SK-N-SH (cell line): ENCODE data around the gene CDHR3. TPM values are rescaled to one million over a fixed set of nuclear protein-coding genes. Genes with fewer than 3 reads are reported as not detected.

Source experiments
- CTCF ChIA-PET: fragments of 300-600, 350-600 bp; formaldehyde crosslinking; extraction: SDS; loops from one replicate; lab custom pipeline; 2021; lab: Yijun Ruan, JAX
- POLR2A ChIA-PET: fragments of 350-600 bp; sonication (Branson Sonifier 250); formaldehyde crosslinking; extraction: SDS; loops from one replicate; lab custom pipeline; 2020; ENCODE audit warnings: antibody characterized with exemption, inconsistent platforms; lab: Yijun Ruan, JAX
- DNase-seq: peaks from one replicate; pipeline ENCODE4 v3.0.0; 2012
- H2AFZ ChIP-seq: fragments of 200-600 bp; sonication (generic); 2 replicates; pipeline ENCODE4 v1.8.1; 2016; ENCODE audit warnings: antibody characterized with exemption, mild to moderate bottlenecking, low read depth
- H3F3A ChIP-seq: fragments of 200-600 bp; sonication (generic); replicated peaks from 2 replicates; pipeline ENCODE3; 2016; ENCODE audit warnings: antibody characterized with exemption, mild to moderate bottlenecking; ENCODE audit not compliant: insufficient read depth
- H3K27ac ChIP-seq, 2 experiments: fragments of 200-500 bp in 1 of 2; fragments of 200-600 bp in 1 of 2; sonication (Bioruptor generic) in 1 of 2; sonication (generic), shearing (Covaris generic) in 1 of 2; 2 replicates each; pipeline versions ENCODE4 v1.5.1 to v1.6.1; 2014 to 2016; ENCODE audit warnings: low read depth in 2 of 2, inconsistent platforms in 1 of 2, low read length in 1 of 2, mild to moderate bottlenecking in 1 of 2, mixed read lengths in 1 of 2
- H3K27me3 ChIP-seq: fragments of 200-600 bp; sonication (generic), shearing (Covaris generic); 2 replicates; pipeline ENCODE4 v1.6.1; 2016; ENCODE audit warnings: mixed run types; ENCODE audit not compliant: insufficient read depth
- H3K36me3 ChIP-seq, 2 experiments: fragments of 200-500 bp in 1 of 2; fragments of 200-600 bp in 1 of 2; sonication (Bioruptor generic) in 1 of 2; sonication (generic) in 1 of 2; replicated peaks in 1 of 2; 2 replicates each; pipeline versions ENCODE3 to v1.5.1; 2014 to 2016; ENCODE audit warnings: low read length in 1 of 2, mild to moderate bottlenecking in 1 of 2; ENCODE audit not compliant: insufficient read depth in 2 of 2, control insufficient read depth in 1 of 2
- H3K4me1 ChIP-seq, 2 experiments: fragments of 200-500 bp in 1 of 2; fragments of 200-600 bp in 1 of 2; sonication (Bioruptor generic) in 1 of 2; sonication (generic), shearing (Covaris generic) in 1 of 2; 2 replicates each; pipeline versions ENCODE4 v1.5.1 to v1.6.1; 2014 to 2016; ENCODE audit warnings: low read depth in 1 of 2, low read length in 1 of 2, mixed run types in 1 of 2; ENCODE audit not compliant: insufficient read depth in 2 of 2, control insufficient read depth in 1 of 2
- H3K4me2 ChIP-seq: fragments of 200-600 bp; sonication (generic), shearing (Covaris generic); 2 replicates; pipeline ENCODE4 v1.6.1; 2017; ENCODE audit warnings: mixed run types
- H3K4me3 ChIP-seq, 2 experiments: fragments of 200-500 bp in 1 of 2; fragments of 200-600 bp in 1 of 2; sonication (Bioruptor generic) in 1 of 2; sonication (generic), shearing (Covaris generic) in 1 of 2; 2 replicates each; pipeline versions ENCODE4 v1.5.1 to v1.8.1; 2014 to 2016; ENCODE audit warnings: low read depth in 2 of 2, inconsistent platforms in 1 of 2, low read length in 1 of 2, mild to moderate bottlenecking in 1 of 2, mixed read lengths in 1 of 2, moderate library complexity in 1 of 2
- H3K79me2 ChIP-seq: fragments of 200-600 bp; sonication (generic); 2 replicates; pipeline ENCODE4 v1.8.1; 2017; ENCODE audit warnings: mild to moderate bottlenecking; ENCODE audit not compliant: insufficient read depth
- H3K9ac ChIP-seq: fragments of 200-600 bp; sonication (generic); 2 replicates; pipeline ENCODE4 v1.6.1; 2017; ENCODE audit warnings: mixed run types
- H3K9me2 ChIP-seq: fragments of 200-600 bp; sonication (generic); 2 replicates; pipeline ENCODE4 v1.6.1; 2017; ENCODE audit warnings: mixed run types
- H3K9me3 ChIP-seq: fragments of 200-600 bp; sonication (generic); 2 replicates; pipeline ENCODE4 v1.6.1; 2017; ENCODE audit warnings: mixed run types, mild to moderate bottlenecking, moderate library complexity
- H4K20me1 ChIP-seq: fragments of 200-600 bp; sonication (generic); 2 replicates; pipeline ENCODE4 v1.6.1; 2017; ENCODE audit warnings: mild to moderate bottlenecking, mixed run types; ENCODE audit not compliant: insufficient read depth
- FOSL2 ChIP-seq: IDR thresholded peaks from 2 replicates; pipeline ENCODE4 v1.4.0; 2012; ENCODE audit warnings: low read depth, mild to moderate bottlenecking, moderate library complexity, borderline replicate concordance
- FOXJ3 ChIP-seq: sonication (generic); formaldehyde crosslinking; IDR thresholded peaks from 2 replicates; pipeline ENCODE4 v1.5.1; 2020; ENCODE audit warnings: mild to moderate bottlenecking, missing genetic modification reagents
- GABPA ChIP-seq: IDR thresholded peaks from 2 replicates; pipeline ENCODE4 v1.4.0; 2012; ENCODE audit warnings: low read depth, mild to moderate bottlenecking
- GATA2 ChIP-seq: sonication (generic); formaldehyde crosslinking; IDR thresholded peaks from 2 replicates; pipeline ENCODE4 v1.5.0; 2020; ENCODE audit warnings: mild to moderate bottlenecking, missing genetic modification reagents
- MAX ChIP-seq: IDR thresholded peaks from 2 replicates; pipeline ENCODE4 v1.4.0; 2012; ENCODE audit warnings: low read depth
- MEF2A ChIP-seq: IDR thresholded peaks from 2 replicates; pipeline ENCODE4 v1.4.0; 2012; ENCODE audit warnings: low read depth, borderline replicate concordance
- NRF1 ChIP-seq: IDR thresholded peaks from 2 replicates; pipeline ENCODE4 v1.6.1; 2012; ENCODE audit warnings: low read depth, mild to moderate bottlenecking, low read length
- RAD21 ChIP-seq: IDR thresholded peaks from 2 replicates; pipeline ENCODE4 v1.6.1; 2012; ENCODE audit warnings: mild to moderate bottlenecking, low read length
- REST ChIP-seq: IDR thresholded peaks from 2 replicates; pipeline ENCODE4 v1.6.1; 2012; ENCODE audit warnings: mild to moderate bottlenecking, low read depth, low read length, moderate library complexity
- SIN3A ChIP-seq: IDR thresholded peaks from 2 replicates; pipeline ENCODE4 v1.6.1; 2012; ENCODE audit warnings: low read depth, mild to moderate bottlenecking, low read length, moderate library complexity, borderline replicate concordance
- SMC3 ChIP-seq: IDR thresholded peaks from 2 replicates; pipeline ENCODE4 v1.6.1; 2012; ENCODE audit warnings: low read depth, low read length, improper control_type of control experiment
- USF1 ChIP-seq: IDR thresholded peaks from 2 replicates; pipeline ENCODE4 v1.4.0; 2012; ENCODE audit warnings: low read depth, borderline replicate concordance
- USF2 ChIP-seq: fragments of 150-350 bp; IDR thresholded peaks from 2 replicates; pipeline ENCODE4 v1.6.1; 2017; ENCODE audit warnings: antibody characterized with exemption, low read length, low read depth, borderline replicate concordance
- ZBTB33 ChIP-seq: IDR thresholded peaks from 2 replicates; pipeline ENCODE4 v1.4.0; 2012; ENCODE audit warnings: low read depth, borderline replicate concordance
- WGBS: methylation state at CpG from one replicate; pipeline ENCODE4 v1.1.6; 2017; ENCODE audit warnings: low lambda C conversion rate; 5-methylcytosine and 5-hydroxymethylcytosine counted together
- polyA plus RNA-seq, 3 experiments: library from polyadenylated mRNA; depleted of rRNA; stranded (reverse); fragments of >200 nt; gene quantifications; 2 replicates each; pipeline ENCODE4 v1.2.3, GENCODE V29; 2012

CDHR3 gene
- polyA plus RNA-seq, 1 of the 3 experiments (the other 2 are of a cell fraction): 7.5 TPM

GRCh38 chr7:106010866-106011265, 47.8 kb downstream of the CDHR3 start:
- Histone ChIP-seq H3K9me3 (no peaks in the 10 kb centered on the region), H3K79me2 (no peaks in the 10 kb centered on the region), H3K36me3 (no peaks in the 10 kb centered on the region), H3K4me3 (no peak overlapping the region), H3K9ac (no peak overlapping the region), H3K27me3 (no peaks in the 10 kb centered on the region), H3K4me1 (peaks cover 8 to 30% of the 10 kb centered on the region in 2 experiments)
- ChIA-PET POLR2A (no interaction called here), CTCF (interaction anchor here (0.9 to 9.5 kb wide), 11 partner anchors 11 to 250 kb away, joined by 3 to 114 read pairs (median 7); partner anchors contain the start of gene ATXN7L1)
- no peak for TF ChIP-seq USF2
- TF ChIP-seq REST: no peak
- TF ChIP-seq GABPA: no peak
- TF ChIP-seq GATA2: no peak
- no peak for TF ChIP-seq MEF2A
- TF ChIP-seq USF1: no peak
- no peak for TF ChIP-seq RAD21
- TF ChIP-seq SIN3A: no peak
- TF ChIP-seq, all 33 proteins: peak for 0
- H3K9me2 ChIP-seq: no peaks in the 10 kb centered on the region
- H4K20me1 ChIP-seq: no peaks in the 10 kb centered on the region
- H3K27ac ChIP-seq: no peak overlapping the region
- WGBS: 84% methylated on average over 4 of the region's 4 CpGs
- H2AFZ ChIP-seq: no peak overlapping the region
- DNase-seq: no peak
- H3K4me2 ChIP-seq: no peak overlapping the region
- H3F3A ChIP-seq: no peaks in the 10 kb centered on the region

- Histone ChIP-seq H3K4me1 (peaks cover 8 to 36% of the 10 kb centered on the region in 2 experiments), H3K27ac (peak overlapping the region in 1 of 2 experiments; percentile 46; a peak in 1 of 4 replicates), H3K9ac (no peak overlapping the region), H3F3A (no peaks in the 10 kb centered on the region), H3K9me3 (no peaks in the 10 kb centered on the region), H3K4me2 (peak overlapping the region; percentile 56; the same call in 1 of the 2 replicates), H3K79me2 (no peaks in the 10 kb centered on the region), H2AFZ (no peak overlapping the region), H3K36me3 (no peaks in the 10 kb centered on the region), H4K20me1 (no peaks in the 10 kb centered on the region), H3K9me2 (no peaks in the 10 kb centered on the region), H3K27me3 (no peaks in the 10 kb centered on the region), H3K4me3 (no peak overlapping the region)
- TF ChIP-seq FOXJ3 (CRISPR knock-in tag) (no peak), USF2 (no peak), SMC3 (no peak), MAX (no peak), ZBTB33 (no peak), NRF1 (no peak), FOSL2 (no peak)
- DNase-seq: no peak
- WGBS: 93% methylated on average over 5 of the region's 5 CpGs
- ChIA-PET CTCF (interaction anchor here (0.6 to 9.5 kb wide), 8 partner anchors 9 to 356 kb away, joined by 3 to 114 read pairs (median 3); no protein-coding TSS in a partner anchor), POLR2A (no interaction called here)
These were observed 49.1 kb downstream of the CDHR3 start for GRCh38 chr7:106012184-106012583.
